ENCODE results near the gene TACO1.

The TACO1 gene

GRCh38 chr17:63568563-63568962, 32.1 kb upstream of the TACO1 start:
- H3K27me3 ChIP-seq (ENCODE audit: insufficient read depth, poor library complexity, severe bottlenecking): no peaks in the 10 kb centered on the region
- peaks cover 3% of the 10 kb centered on the region for H3K4me1 ChIP-seq (ENCODE audit: insufficient read depth, poor library complexity, severe bottlenecking)
- H3K4me3 ChIP-seq (ENCODE audit: severe bottlenecking): no peak overlapping the region
- no peak for ATAC-seq (ENCODE audit: low read depth)
- TF ChIP-seq, protein P1, sequence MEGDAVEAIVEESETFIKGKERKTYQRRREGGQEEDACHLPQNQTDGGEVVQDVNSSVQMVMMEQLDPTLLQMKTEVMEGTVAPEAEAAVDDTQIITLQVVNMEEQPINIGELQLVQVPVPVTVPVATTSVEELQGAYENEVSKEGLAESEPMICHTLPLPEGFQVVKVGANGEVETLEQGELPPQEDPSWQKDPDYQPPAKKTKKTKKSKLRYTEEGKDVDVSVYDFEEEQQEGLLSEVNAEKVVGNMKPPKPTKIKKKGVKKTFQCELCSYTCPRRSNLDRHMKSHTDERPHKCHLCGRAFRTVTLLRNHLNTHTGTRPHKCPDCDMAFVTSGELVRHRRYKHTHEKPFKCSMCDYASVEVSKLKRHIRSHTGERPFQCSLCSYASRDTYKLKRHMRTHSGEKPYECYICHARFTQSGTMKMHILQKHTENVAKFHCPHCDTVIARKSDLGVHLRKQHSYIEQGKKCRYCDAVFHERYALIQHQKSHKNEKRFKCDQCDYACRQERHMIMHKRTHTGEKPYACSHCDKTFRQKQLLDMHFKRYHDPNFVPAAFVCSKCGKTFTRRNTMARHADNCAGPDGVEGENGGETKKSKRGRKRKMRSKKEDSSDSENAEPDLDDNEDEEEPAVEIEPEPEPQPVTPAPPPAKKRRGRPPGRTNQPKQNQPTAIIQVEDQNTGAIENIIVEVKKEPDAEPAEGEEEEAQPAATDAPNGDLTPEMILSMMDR (IDR thresholded peaks at IDR 0.05; ENCODE audit: poor library complexity, severe bottlenecking): no peak
- no peak overlapping the region for H3K27ac ChIP-seq (ENCODE audit: poor library complexity, severe bottlenecking)
- H3K9me3 ChIP-seq (ENCODE audit: severe bottlenecking): no peaks in the 10 kb centered on the region
- no peak for DNase-seq (ENCODE audit: low spot score)
- H3K36me3 ChIP-seq (ENCODE audit: low read depth): peaks cover 5% of the 10 kb centered on the region; the same call in 1 of the 2 replicates

DNA sequence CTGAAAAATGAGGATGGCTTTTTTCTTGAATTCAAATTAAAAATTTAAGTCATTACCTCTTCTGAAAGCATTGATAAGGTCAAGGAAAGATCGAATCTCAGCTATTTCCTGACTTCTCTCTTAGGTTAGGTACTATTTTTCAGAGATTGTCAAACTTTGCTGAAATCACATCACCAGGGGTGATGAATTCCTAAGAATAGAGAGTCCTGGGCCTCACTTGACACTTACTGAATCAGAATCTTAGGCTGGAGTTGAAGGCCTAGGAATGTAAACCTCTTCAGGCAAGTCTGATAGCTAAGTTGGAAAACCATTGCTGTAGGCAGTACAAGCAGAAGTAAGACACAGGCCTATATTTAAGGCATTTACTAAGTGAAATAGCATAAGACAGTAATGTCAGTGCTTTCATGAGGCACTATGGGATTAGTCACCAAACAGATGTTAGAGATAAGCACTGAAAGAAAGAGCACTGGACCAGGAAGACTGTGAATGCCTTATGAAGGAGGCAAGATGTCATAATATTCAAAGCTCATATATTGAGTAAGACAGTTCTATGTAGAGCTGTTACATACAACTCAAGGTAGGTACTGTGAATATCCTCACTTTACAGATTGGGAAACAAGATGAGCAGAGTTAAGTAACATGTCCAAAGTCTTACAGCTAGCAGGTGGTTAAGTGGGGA, 28.9 kb upstream of the TACO1 start:
- H3K4me1 ChIP-seq (ENCODE audit: insufficient read depth, poor library complexity, severe bottlenecking): peaks cover 3% of the 10 kb centered on the region
- no peak overlapping the region for H3K27ac ChIP-seq (ENCODE audit: poor library complexity, severe bottlenecking)
- ATAC-seq (ENCODE audit: low read depth) (peak; percentile 73), DNase-seq (ENCODE audit: low spot score) (no peak)
- no peaks in the 10 kb centered on the region for H3K36me3 ChIP-seq (ENCODE audit: low read depth)
- TF ChIP-seq, protein P1 (IDR thresholded peaks at IDR 0.05; ENCODE audit: poor library complexity, severe bottlenecking): no peak
- no peaks in the 10 kb centered on the region for H3K27me3 ChIP-seq (ENCODE audit: insufficient read depth, poor library complexity, severe bottlenecking)
- H3K9me3 ChIP-seq (ENCODE audit: severe bottlenecking): no peaks in the 10 kb centered on the region
- no peak overlapping the region for H3K4me3 ChIP-seq (ENCODE audit: severe bottlenecking)

DNA sequence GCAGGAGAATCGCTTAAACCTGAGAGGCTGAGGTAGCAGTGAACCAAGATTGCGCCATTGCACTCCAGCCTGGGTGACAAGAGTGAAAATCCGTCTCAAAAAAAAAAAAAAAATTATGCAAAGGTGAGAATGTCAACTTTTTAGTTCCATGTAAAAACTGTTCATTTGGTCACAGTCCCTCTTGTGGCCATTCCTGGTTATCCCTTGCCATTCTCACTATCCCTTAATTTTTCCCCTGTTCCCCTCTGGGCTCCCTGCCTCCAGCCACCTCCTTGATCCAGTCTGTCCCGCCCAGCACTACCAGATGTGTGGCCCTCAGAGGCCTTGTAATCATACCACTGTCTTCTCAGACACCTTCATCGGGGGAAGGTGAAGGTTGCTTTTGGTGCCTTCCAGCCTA, 27.1 kb upstream of the TACO1 start:
- DNase-seq (ENCODE audit: low spot score) (no peak), ATAC-seq (ENCODE audit: low read depth) (no peak)
- H3K27me3 ChIP-seq (ENCODE audit: insufficient read depth, poor library complexity, severe bottlenecking): no peaks in the 10 kb centered on the region
- TF ChIP-seq, protein P1 (IDR thresholded peaks at IDR 0.05; ENCODE audit: poor library complexity, severe bottlenecking): peak; percentile 22
- H3K4me1 ChIP-seq (ENCODE audit: insufficient read depth, poor library complexity, severe bottlenecking): peaks cover 3% of the 10 kb centered on the region
- no peak overlapping the region for H3K27ac ChIP-seq (ENCODE audit: poor library complexity, severe bottlenecking)
- H3K36me3 ChIP-seq (ENCODE audit: low read depth): peaks cover 3% of the 10 kb centered on the region; the same call in 1 of the 2 replicates
- H3K4me3 ChIP-seq (ENCODE audit: severe bottlenecking): no peak overlapping the region
- H3K9me3 ChIP-seq (ENCODE audit: severe bottlenecking): no peaks in the 10 kb centered on the region

- no peaks in the 10 kb centered on the region for H3K4me1 ChIP-seq (ENCODE audit: insufficient read depth, poor library complexity, severe bottlenecking)
- TF ChIP-seq, protein P1 (IDR thresholded peaks at IDR 0.05; ENCODE audit: poor library complexity, severe bottlenecking): no peak
- peaks cover 46% of the 10 kb centered on the region for H3K36me3 ChIP-seq (ENCODE audit: low read depth)
- H3K4me3 ChIP-seq (ENCODE audit: severe bottlenecking): no peak overlapping the region
- no peaks in the 10 kb centered on the region for H3K27me3 ChIP-seq (ENCODE audit: insufficient read depth, poor library complexity, severe bottlenecking)
- no peak for ATAC-seq (ENCODE audit: low read depth)
- H3K27ac ChIP-seq (ENCODE audit: poor library complexity, severe bottlenecking): no peak overlapping the region
- no peaks in the 10 kb centered on the region for H3K9me3 ChIP-seq (ENCODE audit: severe bottlenecking)
- DNase-seq (ENCODE audit: low spot score): no peak
Observed at GRCh38 chr17:63578027-63578768, 22.5 kb upstream of the TACO1 start.

GRCh38 chr17:63578769-63579111, 22.0 kb upstream of the TACO1 start:
- Histone ChIP-seq H3K4me1 (ENCODE audit: insufficient read depth, poor library complexity, severe bottlenecking) (no peaks in the 10 kb centered on the region), H3K27ac (ENCODE audit: poor library complexity, severe bottlenecking) (no peak overlapping the region), H3K27me3 (ENCODE audit: insufficient read depth, poor library complexity, severe bottlenecking) (no peaks in the 10 kb centered on the region), H3K4me3 (ENCODE audit: severe bottlenecking) (no peak overlapping the region), H3K9me3 (ENCODE audit: severe bottlenecking) (no peaks in the 10 kb centered on the region), H3K36me3 (ENCODE audit: low read depth) (peaks cover 52% of the 10 kb centered on the region)
- TF ChIP-seq, protein P1 (IDR thresholded peaks at IDR 0.05; ENCODE audit: poor library complexity, severe bottlenecking): no peak
- no peak for DNase-seq (ENCODE audit: low spot score)
- no peak for ATAC-seq (ENCODE audit: low read depth)

Data from RWPE2 (cell line).